Nephron progenitor cell (in vitro differentiated cells): ENCODE data around the gene TRABD2A.

Source experiments
- DNase-seq: peaks from one replicate; pipeline ENCODE4 v3.0.0; 2021
- H3K27ac Mint-ChIP-seq: 2 replicates; pipeline ENCODE4 v1.8.0; 2021; ENCODE audit warnings: mild to moderate bottlenecking, moderate library complexity, mixed read lengths
- H3K27me3 Mint-ChIP-seq: 2 replicates; pipeline ENCODE4 v1.8.0; 2021; ENCODE audit warnings: mild to moderate bottlenecking, low read depth, mixed read lengths; ENCODE audit not compliant: poor library complexity
- H3K36me3 Mint-ChIP-seq: 2 replicates; pipeline ENCODE4 v1.8.0; 2021; ENCODE audit warnings: low read depth, mixed read lengths
- H3K4me1 Mint-ChIP-seq: 2 replicates; pipeline ENCODE4 v1.8.0; 2021; ENCODE audit warnings: mixed read lengths
- H3K4me3 Mint-ChIP-seq: 2 replicates; pipeline ENCODE4 v1.8.0; 2021; ENCODE audit warnings: mild to moderate bottlenecking, moderate library complexity, mixed read lengths
- H3K9me3 Mint-ChIP-seq: 2 replicates; pipeline ENCODE4 v1.8.0; 2021; ENCODE audit warnings: mild to moderate bottlenecking, moderate library complexity, mixed read lengths
- TF ChIP-seq, protein P1 (sequence below): fragments of 200-600 bp; sonication (generic); IDR thresholded peaks from 2 replicates; pipeline ENCODE4 v1.5.0; 2021; ENCODE audit warnings: antibody characterized with exemption

TRABD2A gene

DNA sequence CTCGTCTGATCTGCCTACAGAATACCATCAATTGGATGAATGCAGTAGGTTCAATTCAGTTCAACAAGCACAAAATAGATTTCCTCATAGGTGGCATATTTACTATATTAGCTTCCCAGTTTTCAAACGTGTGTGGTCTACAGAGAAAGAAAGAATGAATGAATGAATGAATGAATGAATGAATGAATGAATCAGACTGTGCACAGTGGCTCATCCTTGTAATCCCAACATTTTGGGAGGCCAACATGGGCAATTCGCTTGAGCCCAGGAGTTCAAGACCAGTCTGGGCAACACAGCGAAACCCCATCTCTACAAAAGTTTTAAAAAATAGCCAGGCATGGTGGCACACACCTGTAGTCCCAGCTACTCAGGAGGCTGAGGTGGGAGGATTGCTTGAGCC, 94.9 kb downstream of the TRABD2A start:
- DNase-seq = no peak
- no peak overlapping the region for H3K27ac Mint-ChIP-seq
- no peaks in the 10 kb centered on the region for H3K36me3 Mint-ChIP-seq
- TF ChIP-seq, protein P1, sequence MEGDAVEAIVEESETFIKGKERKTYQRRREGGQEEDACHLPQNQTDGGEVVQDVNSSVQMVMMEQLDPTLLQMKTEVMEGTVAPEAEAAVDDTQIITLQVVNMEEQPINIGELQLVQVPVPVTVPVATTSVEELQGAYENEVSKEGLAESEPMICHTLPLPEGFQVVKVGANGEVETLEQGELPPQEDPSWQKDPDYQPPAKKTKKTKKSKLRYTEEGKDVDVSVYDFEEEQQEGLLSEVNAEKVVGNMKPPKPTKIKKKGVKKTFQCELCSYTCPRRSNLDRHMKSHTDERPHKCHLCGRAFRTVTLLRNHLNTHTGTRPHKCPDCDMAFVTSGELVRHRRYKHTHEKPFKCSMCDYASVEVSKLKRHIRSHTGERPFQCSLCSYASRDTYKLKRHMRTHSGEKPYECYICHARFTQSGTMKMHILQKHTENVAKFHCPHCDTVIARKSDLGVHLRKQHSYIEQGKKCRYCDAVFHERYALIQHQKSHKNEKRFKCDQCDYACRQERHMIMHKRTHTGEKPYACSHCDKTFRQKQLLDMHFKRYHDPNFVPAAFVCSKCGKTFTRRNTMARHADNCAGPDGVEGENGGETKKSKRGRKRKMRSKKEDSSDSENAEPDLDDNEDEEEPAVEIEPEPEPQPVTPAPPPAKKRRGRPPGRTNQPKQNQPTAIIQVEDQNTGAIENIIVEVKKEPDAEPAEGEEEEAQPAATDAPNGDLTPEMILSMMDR = no peak
- no peak overlapping the region for H3K4me3 Mint-ChIP-seq
- H3K27me3 Mint-ChIP-seq = peaks cover 5% of the 10 kb centered on the region
- no peaks in the 10 kb centered on the region for H3K9me3 Mint-ChIP-seq
- H3K4me1 Mint-ChIP-seq = no peaks in the 10 kb centered on the region

DNA sequence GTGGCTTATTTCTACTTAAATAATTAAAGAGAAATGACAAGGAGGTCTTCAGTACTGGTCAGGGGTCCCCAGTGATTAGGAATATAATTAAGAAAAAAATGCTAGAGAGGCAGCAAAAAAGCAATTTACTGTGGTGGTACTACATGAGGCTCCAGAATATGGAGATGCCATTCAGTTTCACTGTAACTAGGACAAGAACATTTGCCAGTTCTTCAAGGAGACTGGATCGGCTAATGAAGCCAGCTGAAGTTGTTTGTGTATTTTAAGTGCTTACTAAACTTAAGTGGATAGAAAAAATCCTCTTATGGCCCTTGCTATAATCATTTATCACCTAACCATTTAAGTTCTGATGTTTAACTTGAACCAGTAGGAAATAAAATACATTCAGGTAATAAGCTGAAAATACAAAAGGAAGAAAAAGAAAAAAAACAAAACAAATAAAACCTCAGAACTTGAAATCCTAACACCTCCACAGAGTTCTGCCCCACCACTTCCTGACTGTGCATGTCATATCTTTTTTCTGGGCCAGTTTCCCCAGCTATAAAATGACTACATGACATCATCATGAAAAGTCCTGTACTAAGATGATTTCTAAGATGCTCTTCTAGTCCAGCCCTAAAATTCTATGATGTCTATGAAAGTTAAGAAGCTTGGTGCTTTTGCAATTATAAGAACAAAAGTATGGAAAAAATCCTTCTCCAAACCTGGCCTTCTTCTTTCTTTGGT, 98.0 kb downstream of the TRABD2A start:
- H3K4me3 Mint-ChIP-seq = no peak overlapping the region
- H3K4me1 Mint-ChIP-seq = no peaks in the 10 kb centered on the region
- no peaks in the 10 kb centered on the region for H3K36me3 Mint-ChIP-seq
- H3K9me3 Mint-ChIP-seq = no peaks in the 10 kb centered on the region
- no peak overlapping the region for H3K27ac Mint-ChIP-seq
- TF ChIP-seq, protein P1 = no peak
- no peaks in the 10 kb centered on the region for H3K27me3 Mint-ChIP-seq
- no peak for DNase-seq

DNA sequence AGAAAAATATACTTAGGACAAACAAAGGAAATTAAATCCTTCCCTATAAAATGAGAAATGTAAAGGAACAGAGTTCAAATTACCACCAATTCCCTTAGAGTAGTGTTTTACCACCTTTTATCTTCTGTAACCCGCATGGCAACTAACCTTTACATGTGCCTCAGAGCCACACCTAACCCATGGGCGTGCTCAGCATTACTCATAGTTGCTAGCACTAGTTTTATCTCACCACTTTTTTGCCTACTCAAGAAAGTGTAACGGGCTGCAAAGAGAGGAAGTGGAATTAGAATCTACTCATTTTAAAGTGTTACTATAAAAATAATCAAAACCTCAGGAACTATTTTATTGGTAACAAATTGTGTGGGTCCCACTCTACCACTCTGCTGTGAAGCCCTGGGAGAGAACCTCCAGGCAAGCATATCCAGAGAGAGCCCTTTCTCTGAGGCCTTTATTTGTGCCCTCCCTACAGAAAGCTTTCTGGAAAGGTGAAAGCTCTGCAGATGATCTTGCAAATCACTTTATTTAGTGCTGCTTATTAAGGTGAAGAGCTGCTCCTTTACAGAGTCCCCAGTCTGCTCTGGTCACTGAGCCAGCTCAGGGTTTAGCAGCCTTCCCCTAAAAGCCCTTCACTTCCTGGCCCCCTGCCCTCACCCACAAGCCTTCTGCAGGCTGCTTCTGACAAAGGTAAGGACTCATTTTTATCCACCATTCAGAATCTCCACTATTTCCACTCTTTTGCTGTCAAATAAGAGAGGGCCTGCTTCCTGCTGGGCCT, 98.8 kb downstream of the TRABD2A start:
- Mint-ChIP-seq H3K27me3 (no peaks in the 10 kb centered on the region), H3K36me3 (no peaks in the 10 kb centered on the region), H3K4me3 (no peak overlapping the region), H3K9me3 (peaks cover 5% of the 10 kb centered on the region), H3K4me1 (no peaks in the 10 kb centered on the region), H3K27ac (no peak overlapping the region)
- DNase-seq = no peak
- TF ChIP-seq, protein P1 = no peak

DNA sequence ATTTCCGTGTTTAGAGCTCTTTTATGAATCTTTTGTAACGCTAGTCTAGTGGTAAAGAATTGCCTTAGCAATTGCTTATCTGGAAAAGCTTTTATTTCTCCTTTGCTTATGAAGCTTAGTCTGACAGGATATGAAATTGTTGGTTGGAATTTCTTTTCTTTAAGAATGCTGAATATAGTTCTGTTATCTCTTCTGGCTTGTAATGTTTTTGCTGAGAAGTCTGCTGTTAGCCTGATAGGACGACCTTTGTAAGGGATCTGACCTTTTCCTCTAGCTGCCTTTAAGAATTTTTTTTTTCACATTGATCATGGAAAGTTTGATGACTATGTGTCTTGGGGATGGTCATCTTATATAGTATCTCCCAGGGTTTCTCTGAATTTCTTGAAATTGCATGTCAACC, 101.1 kb downstream of the TRABD2A start:
- no peak overlapping the region for H3K4me3 Mint-ChIP-seq
- H3K27ac Mint-ChIP-seq = no peak overlapping the region
- no peaks in the 10 kb centered on the region for H3K27me3 Mint-ChIP-seq

DNA sequence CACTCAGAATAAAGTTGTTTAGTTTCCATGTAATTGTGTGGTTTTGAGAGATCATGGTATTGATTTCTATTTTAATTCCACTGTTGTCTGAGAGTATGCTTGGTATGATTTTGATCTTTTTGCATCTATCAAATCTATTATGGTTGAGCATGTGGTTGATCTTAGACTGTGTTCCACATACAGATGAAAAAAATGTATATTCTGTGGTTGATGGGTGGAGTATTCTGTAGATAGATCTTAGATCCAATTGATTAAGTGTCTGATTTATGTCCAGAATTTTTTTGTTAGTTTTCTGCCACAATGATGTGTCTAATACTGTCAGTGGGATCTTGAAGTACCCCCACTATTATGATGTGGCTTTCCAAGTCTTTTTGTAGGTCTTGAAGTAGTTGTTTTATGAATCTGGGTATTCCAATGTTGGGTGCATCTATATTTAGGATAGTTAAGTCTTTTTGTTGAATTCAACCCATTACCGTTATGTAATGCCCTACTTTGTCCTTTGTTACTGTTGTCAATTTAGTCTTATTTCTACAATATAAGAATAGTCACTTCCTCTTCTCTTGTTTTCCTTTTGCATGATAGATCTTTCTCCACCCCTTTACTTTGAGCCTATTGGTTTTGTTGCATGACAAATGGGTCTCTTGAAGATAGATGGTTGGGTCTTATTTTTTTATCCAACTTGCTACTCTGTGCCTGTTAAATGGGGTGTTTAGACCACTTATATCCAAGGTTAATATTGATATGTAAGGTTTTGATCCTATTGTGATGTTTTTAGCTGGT, 101.8 kb downstream of the TRABD2A start:
- no peaks in the 10 kb centered on the region for H3K36me3 Mint-ChIP-seq
- H3K27ac Mint-ChIP-seq = no peak overlapping the region
- H3K27me3 Mint-ChIP-seq = no peaks in the 10 kb centered on the region
- TF ChIP-seq, protein P1 = no peak
- peaks cover 26% of the 10 kb centered on the region for H3K9me3 Mint-ChIP-seq
- H3K4me1 Mint-ChIP-seq = no peaks in the 10 kb centered on the region
- no peak for DNase-seq
- no peak overlapping the region for H3K4me3 Mint-ChIP-seq

More for the DNA sequence above, 101.1 kb downstream of the TRABD2A start:
- TF ChIP-seq, protein P1 = no peak
- H3K36me3 Mint-ChIP-seq = no peaks in the 10 kb centered on the region
- no peak for DNase-seq
- no peaks in the 10 kb centered on the region for H3K4me1 Mint-ChIP-seq
- peaks cover 19% of the 10 kb centered on the region for H3K9me3 Mint-ChIP-seq
